ENCODE data around the gene PAQR7. TPM values are rescaled to one million over a fixed set of nuclear protein-coding genes. Genes with fewer than 3 reads are reported as not detected.

PAQR7 gene
- total RNA-seq, 1 donor from 2014 or later = 4.6 TPM

DNA sequence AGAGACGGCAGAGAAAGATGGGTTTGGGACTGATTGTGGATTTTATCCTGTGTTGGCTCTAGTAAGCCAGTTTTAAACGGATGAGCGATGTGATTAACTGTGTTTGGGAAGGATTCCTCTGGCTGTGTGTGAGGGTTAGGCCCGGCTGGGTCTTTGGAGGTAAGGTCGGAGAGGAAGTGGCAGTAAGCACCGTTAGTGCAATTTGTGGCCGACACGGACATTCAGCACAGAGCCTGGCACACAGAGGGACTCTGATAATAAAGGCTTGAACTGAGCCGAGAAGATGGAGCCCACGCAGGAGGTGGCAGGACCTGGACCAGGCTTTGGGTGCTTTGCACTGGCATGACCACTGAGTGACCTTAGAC is 54.4 kb downstream of the PAQR7 start:
- no peak for ATAC-seq (ENCODE audit: low read depth)
- H3K27ac Mint-ChIP-seq = peak overlapping the region; percentile 90
- peaks cover 9% of the 10 kb centered on the region for H3K36me3 Mint-ChIP-seq (ENCODE audit: low read depth)
- no peaks in the 10 kb centered on the region for H3K9me3 Mint-ChIP-seq
- intact Hi-C loops (cut with micrococcal nuclease) = loop anchor here (2.0 kb wide), 2 partner anchors 38 to 54 kb away; partner anchors contain the start of genes AUNIP and PAQR7
- peaks cover 27% of the 10 kb centered on the region for H3K4me1 Mint-ChIP-seq
- CTCF ChIA-PET = no interaction called here
- peak overlapping the region; percentile 92 for H3K4me3 Mint-ChIP-seq
- H3K27me3 Mint-ChIP-seq = no peaks in the 10 kb centered on the region
- TF ChIP-seq, protein P1, sequence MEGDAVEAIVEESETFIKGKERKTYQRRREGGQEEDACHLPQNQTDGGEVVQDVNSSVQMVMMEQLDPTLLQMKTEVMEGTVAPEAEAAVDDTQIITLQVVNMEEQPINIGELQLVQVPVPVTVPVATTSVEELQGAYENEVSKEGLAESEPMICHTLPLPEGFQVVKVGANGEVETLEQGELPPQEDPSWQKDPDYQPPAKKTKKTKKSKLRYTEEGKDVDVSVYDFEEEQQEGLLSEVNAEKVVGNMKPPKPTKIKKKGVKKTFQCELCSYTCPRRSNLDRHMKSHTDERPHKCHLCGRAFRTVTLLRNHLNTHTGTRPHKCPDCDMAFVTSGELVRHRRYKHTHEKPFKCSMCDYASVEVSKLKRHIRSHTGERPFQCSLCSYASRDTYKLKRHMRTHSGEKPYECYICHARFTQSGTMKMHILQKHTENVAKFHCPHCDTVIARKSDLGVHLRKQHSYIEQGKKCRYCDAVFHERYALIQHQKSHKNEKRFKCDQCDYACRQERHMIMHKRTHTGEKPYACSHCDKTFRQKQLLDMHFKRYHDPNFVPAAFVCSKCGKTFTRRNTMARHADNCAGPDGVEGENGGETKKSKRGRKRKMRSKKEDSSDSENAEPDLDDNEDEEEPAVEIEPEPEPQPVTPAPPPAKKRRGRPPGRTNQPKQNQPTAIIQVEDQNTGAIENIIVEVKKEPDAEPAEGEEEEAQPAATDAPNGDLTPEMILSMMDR (IDR thresholded peaks at IDR 0.05) = no peak
- POLR2A ChIA-PET = interaction anchor here (0.6 to 2.7 kb wide), 8 partner anchors 11 to 589 kb away, joined by 3 to 22 read pairs (median 6); partner anchors contain the start of genes MACO1, PAFAH2, PAQR7 and SYF2
- no peak for DNase-seq

DNA sequence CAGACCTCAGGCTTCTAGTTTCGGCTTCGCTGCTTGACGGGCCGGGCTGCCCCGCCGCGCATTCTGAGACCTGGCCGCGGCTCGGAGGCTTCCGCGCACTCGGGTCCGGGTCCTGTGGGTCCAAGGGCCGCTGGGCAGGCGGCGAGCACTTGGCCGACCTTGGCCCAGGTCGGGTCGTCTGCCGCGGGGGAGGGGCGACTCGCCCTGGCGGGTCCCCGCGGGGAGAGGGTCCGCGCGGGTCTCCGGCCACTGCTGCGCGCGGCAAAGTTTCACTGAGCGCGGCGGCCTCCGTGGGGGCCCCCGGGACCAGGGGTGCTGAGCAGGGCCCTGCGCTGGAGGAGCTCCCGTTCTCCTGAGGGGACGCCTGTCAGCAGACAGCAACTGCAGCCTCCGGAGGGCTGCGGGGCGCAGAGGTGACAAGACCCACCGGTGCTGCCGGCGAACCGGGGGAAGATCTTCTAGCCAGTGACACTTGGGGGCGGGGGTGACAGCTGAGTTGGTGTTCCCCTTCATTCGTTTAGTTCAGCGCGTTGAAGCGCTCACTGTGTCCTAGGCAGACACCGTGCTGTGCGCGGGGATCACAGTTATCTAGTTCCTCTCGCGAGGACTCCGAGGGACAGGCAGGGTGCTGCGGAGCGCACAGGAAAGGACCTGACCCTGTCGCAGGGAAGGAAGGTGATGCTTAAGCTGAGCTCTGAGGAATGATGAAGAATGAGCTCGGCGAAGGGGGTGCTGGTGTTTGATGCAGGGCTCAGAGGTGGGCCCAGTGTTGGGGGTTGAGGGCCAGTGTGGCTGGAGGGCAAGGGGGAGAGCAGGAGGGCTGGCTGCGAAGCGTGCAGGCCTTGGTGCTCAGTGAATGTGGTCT is 55.0 kb downstream of the PAQR7 start:
- CTCF ChIA-PET = interaction anchor here (0.6 to 1.0 kb wide), 3 partner anchors 18 to 389 kb away, joined by 3 to 5 read pairs (median 3); no protein-coding TSS in a partner anchor
- POLR2A ChIA-PET = interaction anchor here (0.6 to 2.7 kb wide), 13 partner anchors 10 to 588 kb away, joined by 3 to 22 read pairs (median 5); partner anchors contain the start of genes MACO1, PAFAH2, PAQR7 and SELENON
- H3K27me3 Mint-ChIP-seq = no peaks in the 10 kb centered on the region
- DNase-seq (peak; percentile 57), ATAC-seq (ENCODE audit: low read depth) (peak; percentile 64)
- intact Hi-C loops (cut with micrococcal nuclease) = loop anchor here (1.0 to 2.0 kb wide), 3 partner anchors 38 to 178 kb away; partner anchors contain the start of genes AUNIP, PAFAH2 and PAQR7
- TF ChIP-seq, protein P1 (IDR thresholded peaks at IDR 0.05) = no peak
- no peaks in the 10 kb centered on the region for H3K9me3 Mint-ChIP-seq
- H3K4me3 Mint-ChIP-seq = peak overlapping the region; percentile 92
- peaks cover 27% of the 10 kb centered on the region for H3K4me1 Mint-ChIP-seq
- H3K36me3 Mint-ChIP-seq (ENCODE audit: low read depth) = peaks cover 6% of the 10 kb centered on the region
- H3K27ac Mint-ChIP-seq = peak overlapping the region; percentile 90

DNA sequence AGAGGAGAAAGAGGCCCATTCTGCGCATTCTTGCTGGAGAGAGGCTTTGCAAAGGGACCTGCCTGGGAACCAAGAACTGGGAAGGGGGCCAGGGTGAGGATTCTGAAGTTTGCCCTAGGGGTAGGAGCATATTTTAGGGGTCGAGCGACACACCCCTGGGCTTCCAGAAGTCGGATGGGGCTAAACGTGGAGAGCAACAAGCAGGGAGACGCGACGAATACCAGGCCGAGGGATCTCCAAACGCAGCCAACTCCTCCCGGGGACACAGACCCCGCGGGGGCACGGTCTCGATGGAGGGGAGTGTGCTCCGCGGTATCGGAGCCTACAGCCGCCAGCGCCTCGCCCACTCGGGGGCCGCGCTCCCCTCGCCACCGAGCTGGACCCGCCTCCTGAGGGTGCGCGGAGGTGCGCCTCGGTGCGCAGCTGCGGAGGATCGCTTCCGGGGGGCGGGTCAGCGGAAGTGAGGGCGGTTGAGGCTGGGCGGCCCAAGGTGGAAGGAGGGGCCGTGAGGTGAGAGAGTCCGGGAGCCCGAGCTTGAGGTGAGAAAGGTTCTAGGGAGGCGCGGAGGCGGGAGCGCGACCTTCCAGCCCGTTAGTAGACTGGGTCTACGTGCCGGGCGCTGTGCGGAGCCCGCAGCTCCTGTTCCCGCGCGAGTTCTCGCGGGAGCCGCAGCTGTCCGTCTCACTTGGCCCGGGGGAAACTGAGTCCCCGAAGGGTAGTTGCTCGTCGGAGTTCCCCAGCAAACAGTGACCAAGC is 55.8 kb downstream of the PAQR7 start, which contains the start of gene MTFR1L:
Gene MTFR1L (plus strand): TSS at position 464 of the 756 bp plus-strand sequence. CDS start 3,151 bp downstream, outside the sequence.
- ATAC-seq (ENCODE audit: low read depth) (peak; percentile 92), DNase-seq (peak; percentile 93)
- H3K9me3 Mint-ChIP-seq = no peaks in the 10 kb centered on the region
- POLR2A ChIA-PET = interaction anchor here (0.6 to 2.7 kb wide), 16 partner anchors 9 to 587 kb away, joined by 3 to 22 read pairs (median 4); partner anchors contain the start of genes MACO1, PAFAH2, SELENON and SYF2
- intact Hi-C loops (cut with micrococcal nuclease) = loop anchor here (1.0 to 2.0 kb wide), 7 partner anchors 21 to 481 kb away; partner anchors contain the start of genes AUNIP, MACO1, PAFAH2 and PAQR7
- H3K27ac Mint-ChIP-seq = peak within 1 kb of the TSS; percentile 90
- TF ChIP-seq, protein P1 (IDR thresholded peaks at IDR 0.05) = no peak
- H3K36me3 Mint-ChIP-seq (ENCODE audit: low read depth) = peaks cover 9% of the 10 kb centered on the region
- no peaks in the 10 kb centered on the region for H3K27me3 Mint-ChIP-seq
- H3K4me1 Mint-ChIP-seq = peaks cover 27% of the 10 kb centered on the region
- CTCF ChIA-PET = interaction anchor here (0.6 to 1.0 kb wide), 4 partner anchors 18 to 388 kb away, joined by 3 to 5 read pairs (median 3); no protein-coding TSS in a partner anchor
- peak within 1 kb of the TSS; percentile 92 for H3K4me3 Mint-ChIP-seq

DNA sequence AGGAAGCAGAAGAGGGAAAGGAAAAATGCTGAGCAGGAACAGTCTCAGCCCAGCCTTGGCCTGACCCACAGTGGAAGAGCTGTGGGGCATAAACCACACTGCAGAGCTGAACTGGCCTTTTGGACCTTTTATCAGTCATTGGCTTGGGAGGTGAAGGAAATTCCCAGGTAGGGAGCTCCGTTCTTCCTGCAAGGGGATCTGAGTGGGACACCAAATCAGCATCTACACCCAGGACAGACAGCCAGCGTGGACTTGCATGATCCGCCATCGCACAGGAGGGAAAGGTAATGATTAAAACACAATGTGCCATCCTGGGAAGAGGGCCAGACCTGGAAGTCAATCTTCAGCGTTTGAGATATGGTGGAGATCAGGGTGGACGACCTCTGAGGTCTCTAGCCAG is 56.9 kb downstream of the PAQR7 start:
- DNase-seq = no peak
- CTCF ChIA-PET = interaction anchor here (1.0 kb wide), 1 partner anchor 314 kb away, joined by 3 read pairs; no protein-coding TSS in a partner anchor
- Mint-ChIP-seq H3K27ac (no peak overlapping the region), H3K4me3 (peak overlapping the region; percentile 92), H3K36me3 (ENCODE audit: low read depth) (peaks cover 9% of the 10 kb centered on the region), H3K4me1 (peaks cover 27% of the 10 kb centered on the region), H3K9me3 (no peaks in the 10 kb centered on the region), H3K27me3 (no peaks in the 10 kb centered on the region)
- TF ChIP-seq, protein P1 (IDR thresholded peaks at IDR 0.05) = no peak
- intact Hi-C loops (cut with micrococcal nuclease) = loop anchor here (2.0 kb wide), 4 partner anchors 20 to 480 kb away; partner anchors contain the start of genes MACO1, STMN1 and TMEM50A
- POLR2A ChIA-PET = interaction anchor here (0.6 to 2.5 kb wide), 5 partner anchors 14 to 269 kb away, joined by 3 to 13 read pairs (median 3); partner anchors contain the start of genes PAFAH2 and SELENON
- ATAC-seq (ENCODE audit: low read depth) = no peak
